HS-5 (cell line): ENCODE data around the gene EMD.
A peak's percentile ranks its signal among the peaks of the same experiment; 100 is the strongest.

ENCODE experiments used
- DNase-seq: peaks from one replicate; pipeline ENCODE4 v3.0.0-alpha.2; 2012; ENCODE audit warnings: low read depth

EMD gene

GRCh38 chrX:154355094-154355775 is 23.9 kb upstream of the EMD start:
- no peak for DNase-seq

GRCh38 chrX:154355776-154356140 is 23.3 kb upstream of the EMD start:
- DNase-seq = no peak

- no peak for DNase-seq
Measured at GRCh38 chrX:154356596-154356995, 22.5 kb upstream of the EMD start.

DNA sequence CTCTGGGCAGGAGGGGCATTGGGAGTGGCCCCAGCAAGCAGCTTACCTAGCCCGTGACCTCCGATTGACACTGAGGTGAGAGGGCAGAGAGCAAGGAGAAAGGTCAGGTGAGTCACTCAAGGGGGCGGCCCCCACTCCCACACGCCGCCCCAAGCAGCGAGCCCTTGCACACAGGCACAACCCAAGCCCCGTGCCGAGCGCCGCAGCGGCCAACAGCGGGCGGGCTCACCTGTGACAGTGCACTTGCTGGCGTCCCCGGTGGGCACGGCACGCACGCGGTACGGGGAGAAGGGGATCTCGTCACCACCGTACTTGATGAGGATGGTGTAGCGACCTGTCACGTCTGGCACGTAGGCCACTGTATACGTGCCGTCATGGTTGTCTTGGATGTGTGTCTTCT is 21.9 kb upstream of the EMD start:
- no peak for DNase-seq

DNA sequence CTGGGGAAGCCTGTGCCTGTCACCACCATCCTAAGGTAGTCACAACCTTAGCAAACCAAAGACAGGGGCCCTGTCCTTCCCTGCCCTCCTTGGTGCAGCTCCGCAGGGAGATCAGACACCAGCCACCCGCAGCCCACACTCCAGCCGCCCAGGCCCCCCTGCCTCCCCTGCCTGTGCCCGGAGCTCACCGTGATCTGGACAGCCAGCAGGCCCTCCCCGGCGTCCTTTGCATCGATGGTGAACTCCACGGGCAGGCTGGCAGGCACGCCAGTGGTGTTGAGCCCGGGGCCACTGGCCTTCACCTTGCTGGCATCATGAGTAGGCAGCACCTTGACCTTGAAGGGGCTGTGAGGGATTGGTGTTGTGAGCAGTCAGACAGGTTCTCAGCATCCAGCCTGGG is 21.1 kb upstream of the EMD start:
- no peak for DNase-seq

- DNase-seq = no peak
Measured at GRCh38 chrX:154358829-154359228, 20.3 kb upstream of the EMD start.

DNA sequence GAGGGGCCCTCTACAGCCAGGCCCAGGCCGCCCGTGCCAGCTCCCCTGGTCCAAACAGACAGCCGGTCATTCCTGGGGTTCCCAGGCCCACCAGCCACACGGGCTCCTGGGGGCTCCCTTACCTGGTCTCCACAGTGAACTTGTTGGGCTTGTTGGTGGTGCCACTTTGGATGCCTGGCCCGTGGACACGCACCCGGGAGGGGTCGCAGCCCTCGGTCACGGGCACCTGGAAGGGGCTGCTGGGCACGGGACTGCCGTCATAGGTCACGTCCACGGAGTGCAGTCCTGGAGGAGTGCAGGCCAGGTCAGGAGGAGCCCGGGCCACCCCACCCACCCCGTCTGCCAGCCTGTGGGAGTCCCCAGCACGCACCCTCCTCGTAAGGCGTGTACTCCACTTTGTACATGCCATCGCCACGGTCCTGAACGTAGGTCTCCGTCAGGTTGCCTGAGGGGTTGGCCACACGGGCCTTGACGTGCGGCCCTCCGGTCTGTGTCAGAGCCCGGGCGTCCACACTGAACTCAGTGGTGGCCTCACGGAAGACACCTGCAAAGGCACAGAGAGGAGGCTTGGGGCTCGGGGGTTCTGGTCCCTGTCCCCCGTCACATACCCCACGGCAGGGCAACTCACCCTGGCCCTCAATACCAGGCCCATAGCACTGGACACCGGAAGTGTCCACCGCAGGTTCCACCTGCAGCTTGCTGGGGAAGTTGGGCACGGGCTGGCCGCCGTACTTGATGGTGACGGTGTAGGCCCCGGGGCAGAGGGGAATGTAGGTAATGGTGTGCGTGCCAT is 19.5 kb upstream of the EMD start:
- no peak for DNase-seq

DNA sequence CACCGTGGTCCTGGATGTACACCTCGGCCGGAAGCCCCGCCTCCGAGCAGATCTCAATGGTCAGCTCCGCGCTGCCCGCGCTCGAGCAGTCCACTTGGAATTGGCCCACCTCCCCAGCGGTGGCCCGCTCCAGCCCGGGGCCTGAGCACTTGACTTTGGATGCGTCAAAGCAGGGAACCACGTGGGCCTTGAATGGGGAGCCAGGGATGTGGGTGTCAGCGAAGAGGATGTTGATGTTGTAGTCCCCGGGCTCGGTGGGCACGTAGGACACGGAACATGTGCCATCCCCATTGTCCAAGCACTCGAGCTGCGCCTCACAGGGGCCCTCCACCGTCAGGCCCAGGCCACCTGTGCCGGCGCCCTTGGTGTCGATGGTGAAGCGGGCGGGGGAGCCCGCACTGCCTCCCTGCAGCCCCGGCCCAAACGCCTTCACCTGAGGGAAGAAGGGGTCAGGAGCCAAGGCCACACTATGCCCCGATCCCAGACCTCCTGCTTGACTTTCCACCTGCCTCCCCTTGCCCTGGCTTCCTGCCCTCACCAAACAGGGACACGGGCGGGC is 18.9 kb upstream of the EMD start:
- no peak for DNase-seq

DNA sequence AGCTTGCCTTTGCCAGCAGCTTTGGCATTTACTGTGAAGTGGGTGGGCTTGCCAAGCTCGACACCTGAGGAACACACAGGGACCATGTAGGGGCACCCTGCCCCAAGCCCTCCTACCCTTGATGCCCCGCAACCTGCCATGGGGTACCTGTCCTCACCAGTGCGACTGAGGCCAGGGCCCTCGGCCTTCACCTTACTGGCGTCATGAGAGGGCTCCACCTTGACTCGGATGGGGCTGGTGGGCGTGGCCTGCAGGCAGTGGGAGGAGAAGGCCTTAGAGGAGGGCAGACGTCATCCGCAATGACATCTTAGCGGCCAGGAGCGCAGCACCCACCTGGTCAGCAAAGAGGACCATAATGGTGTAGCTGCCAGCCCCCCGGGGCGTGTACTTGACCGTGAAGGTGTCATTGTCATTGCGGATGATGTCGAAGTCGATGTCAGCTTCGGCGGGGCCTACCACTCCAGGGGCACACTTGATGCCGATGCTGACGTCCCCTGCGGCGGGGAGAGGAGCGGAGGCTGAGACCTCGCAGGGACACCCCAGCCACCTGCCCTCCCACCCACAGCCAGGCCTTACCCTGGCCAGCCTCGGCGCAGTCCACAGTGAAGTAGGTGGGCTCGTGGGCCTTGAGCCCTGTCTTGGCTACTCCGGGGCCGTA is 16.9 kb upstream of the EMD start:
- DNase-seq = no peak

GRCh38 chrX:154363706-154364439 is 15.2 kb upstream of the EMD start:
- DNase-seq = no peak

DNA sequence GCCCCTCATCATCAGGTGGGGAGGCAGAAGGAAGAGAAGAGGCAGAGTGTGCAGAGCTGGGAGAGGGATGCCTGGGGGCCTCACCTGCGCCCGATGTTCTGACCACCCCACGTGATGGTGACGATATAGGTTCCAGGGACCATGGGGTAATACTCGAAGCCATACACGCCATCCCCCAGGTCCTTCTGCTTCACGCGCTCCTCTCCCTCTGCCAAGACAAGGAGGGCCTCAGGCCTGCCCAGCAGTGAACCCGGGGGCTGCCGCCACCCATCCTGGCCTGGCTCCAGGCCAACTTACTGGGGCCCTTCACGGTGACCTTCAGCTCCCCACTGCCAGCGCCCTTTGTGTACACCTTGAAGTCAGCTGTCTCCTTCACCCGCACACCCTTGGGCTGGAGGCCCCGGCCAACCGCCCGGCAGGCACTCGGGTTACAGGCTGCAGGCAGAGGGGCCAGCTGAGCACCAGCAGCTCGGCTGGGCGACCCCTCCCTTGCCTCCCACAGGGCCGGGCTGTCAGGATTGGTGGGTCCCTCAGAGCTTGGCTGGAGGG is 14.0 kb upstream of the EMD start:
- DNase-seq = no peak

DNA sequence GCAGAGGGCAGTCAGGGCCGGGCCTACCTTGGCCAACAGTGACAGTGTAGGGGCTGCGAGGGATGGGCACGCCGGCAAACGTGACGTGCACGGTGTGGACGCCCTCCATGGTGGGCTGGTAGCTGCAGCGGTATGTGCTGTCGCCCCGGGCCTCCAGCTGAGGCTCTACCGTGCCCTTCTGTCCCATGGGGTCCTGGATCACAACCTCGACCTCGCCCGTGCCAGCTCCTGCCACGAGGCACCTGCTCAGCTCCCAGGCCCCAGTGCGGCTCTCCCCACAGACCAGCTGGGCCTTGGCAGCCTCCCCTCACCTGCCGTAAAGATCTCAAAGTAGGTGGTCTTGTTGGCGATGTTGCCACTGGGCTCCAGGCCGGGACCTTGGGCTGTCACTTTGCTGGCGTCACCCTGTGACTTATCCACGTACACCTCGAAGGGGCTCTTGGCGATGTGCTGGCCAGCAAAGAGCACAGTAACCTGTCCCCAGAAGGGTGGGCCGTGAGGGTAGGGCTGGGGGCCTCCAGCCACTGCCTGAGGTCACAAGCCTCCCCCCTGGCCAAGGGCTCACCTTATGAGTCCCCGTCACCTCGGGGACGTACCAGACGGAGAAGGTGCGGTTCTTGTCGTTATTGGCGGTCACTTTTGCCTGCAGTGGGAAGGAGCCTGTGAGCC is 13.0 kb upstream of the EMD start:
- no peak for DNase-seq

GRCh38 chrX:154366666-154367055 is 12.4 kb upstream of the EMD start:
- no peak for DNase-seq

DNA sequence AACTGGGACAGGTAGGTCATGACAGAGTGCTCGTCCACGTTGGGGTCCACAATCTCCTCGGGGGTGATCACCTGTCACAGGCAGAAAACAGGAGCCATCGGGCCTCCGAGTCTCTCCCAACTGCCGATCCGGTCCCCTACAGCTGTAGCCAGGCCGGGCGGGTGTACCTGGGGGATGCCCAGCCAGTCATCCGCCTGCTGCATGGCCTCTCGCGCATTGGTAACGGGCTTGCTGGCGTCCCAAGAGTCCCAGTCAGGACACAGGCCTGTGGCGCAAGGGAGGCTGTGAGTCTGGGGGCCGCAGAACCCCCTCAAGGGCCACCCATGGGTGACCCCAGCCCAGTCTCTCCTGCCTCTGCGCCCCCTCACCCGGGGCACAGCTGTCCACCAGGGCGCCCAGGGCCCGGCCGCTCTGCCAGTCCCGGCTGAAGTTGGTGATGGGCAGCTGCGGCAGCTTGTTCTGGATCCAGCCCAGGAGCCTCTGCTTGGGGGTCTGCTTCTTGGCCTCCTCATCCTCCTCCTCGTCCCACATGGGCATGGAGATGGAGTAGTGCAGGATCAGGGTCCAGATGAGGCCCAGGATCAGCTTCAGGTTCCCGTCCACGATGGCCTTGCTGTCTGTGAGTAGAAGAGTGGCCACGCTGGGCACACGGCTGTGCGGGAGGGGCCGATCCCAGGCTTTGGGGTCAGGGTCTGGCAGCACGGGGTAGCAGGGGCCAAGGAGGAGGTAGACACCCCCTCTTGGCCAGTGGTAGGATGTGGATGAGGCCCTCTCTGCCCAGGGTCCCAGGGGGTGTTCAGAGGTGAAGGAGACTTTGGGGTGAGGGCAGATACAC is 11.4 kb upstream of the EMD start:
- DNase-seq = no peak

GRCh38 chrX:154368630-154369448 is 10.3 kb upstream of the EMD start:
- peak; percentile 85 for DNase-seq

- peak; percentile 73 for DNase-seq
Measured at GRCh38 chrX:154369449-154370299, 9.4 kb upstream of the EMD start.

- no peak for DNase-seq
Measured at GRCh38 chrX:154370300-154371016, 8.6 kb upstream of the EMD start.
